GM12874 (cell line): ENCODE results near the gene INSYN1.

ENCODE experiments used
- TF ChIP-seq, protein P1 (sequence below): IDR thresholded peaks from 2 replicates; pipeline ENCODE4 v1.5.1; 2011; ENCODE audit warnings: low read depth, mild to moderate bottlenecking, control low read depth, low read length, moderate library complexity; ENCODE audit not compliant: insufficient read depth

Gene INSYN1, protein sequence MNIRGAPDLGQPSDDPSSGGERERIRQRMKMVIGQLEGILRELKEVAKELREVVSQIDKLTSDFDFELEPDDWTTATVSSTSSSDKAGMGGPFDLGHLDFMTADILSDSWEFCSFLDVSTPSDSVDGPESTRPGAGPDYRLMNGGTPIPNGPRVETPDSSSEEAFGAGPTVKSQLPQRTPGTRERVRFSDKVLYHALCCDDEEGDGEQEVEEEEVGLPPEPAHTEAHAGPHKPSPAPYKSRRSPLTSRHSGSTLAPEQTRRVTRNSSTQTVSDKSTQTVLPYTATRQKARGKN

DNA sequence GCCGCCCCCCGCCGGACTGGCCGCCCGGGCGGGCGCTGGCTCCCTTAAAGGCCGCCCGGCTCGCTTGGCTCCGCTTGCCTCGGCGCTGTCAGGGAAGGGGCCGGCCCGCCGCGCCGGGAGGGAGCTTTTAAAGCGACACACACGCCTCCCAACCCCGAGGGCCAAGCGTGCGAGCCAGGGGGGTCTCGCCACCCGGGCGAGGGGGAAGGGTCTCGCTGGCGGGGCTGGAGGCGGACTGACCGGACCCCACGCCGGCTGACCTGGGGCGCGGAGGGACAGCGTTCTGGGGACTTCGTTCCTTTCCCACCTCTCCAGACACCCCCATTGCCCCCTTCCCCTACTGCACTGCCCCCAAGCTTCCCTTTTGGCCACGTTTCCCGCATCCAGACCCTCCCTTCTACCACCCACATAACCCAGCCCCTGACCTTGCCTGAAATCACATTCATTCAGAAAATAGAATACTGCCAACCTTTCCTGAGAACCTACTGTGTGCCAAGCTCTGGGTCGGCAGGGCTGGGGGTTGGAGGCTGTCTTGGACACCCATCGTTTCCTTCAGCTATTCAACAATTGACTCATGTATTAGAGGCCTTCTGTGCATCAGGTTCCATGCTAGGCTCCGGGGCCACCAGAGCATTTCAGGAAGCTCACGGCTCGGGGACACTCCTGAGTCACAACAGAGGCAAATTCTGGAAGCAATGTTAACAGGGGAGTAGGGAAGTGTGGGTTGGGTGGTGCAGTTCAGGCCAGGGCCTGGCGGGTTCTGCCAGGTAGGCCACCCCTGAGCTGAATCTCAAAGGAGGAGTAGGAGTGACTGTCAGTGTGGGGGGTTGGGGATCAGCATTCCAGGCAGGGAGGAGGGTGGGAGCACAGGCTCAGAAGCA is at the start of gene INSYN1:
TSS of gene INSYN1 (minus strand) at position 102 of the 881 bp plus-strand sequence. CDS start 2,221 bp downstream, outside the sequence.
- TF ChIP-seq, protein P1, sequence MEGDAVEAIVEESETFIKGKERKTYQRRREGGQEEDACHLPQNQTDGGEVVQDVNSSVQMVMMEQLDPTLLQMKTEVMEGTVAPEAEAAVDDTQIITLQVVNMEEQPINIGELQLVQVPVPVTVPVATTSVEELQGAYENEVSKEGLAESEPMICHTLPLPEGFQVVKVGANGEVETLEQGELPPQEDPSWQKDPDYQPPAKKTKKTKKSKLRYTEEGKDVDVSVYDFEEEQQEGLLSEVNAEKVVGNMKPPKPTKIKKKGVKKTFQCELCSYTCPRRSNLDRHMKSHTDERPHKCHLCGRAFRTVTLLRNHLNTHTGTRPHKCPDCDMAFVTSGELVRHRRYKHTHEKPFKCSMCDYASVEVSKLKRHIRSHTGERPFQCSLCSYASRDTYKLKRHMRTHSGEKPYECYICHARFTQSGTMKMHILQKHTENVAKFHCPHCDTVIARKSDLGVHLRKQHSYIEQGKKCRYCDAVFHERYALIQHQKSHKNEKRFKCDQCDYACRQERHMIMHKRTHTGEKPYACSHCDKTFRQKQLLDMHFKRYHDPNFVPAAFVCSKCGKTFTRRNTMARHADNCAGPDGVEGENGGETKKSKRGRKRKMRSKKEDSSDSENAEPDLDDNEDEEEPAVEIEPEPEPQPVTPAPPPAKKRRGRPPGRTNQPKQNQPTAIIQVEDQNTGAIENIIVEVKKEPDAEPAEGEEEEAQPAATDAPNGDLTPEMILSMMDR: no peak

DNA sequence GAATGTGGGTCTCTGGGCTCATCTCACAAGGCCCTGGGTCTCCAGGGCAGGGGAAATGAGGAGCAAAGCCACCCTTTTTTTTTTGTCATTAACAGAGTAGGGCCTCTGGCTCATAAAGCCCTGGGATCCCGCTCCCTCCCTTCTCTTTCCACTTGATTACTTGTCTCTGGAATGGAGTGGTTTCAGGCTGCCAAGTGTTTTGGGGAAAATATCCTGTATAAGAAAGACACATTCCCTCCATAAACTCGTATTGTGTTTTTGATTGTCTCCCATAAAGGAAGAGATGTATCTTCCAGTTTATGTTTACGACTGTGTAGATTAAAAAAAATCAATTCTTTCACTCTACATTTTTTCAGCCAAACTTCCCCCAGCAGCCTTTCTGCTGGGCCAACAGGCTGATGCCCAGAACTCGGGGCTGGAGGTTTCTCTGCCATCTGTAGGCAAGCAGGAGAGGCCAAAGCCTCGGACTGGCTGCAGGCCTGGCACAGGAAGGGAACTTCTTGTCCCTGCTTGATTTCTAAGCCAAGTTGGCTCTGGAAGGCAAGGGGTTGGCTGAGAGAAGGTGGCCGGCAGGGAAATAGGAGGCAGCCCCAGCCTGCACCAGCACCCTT is 49.4 kb upstream of the INSYN1 start:
- TF ChIP-seq, protein P1: no peak

DNA sequence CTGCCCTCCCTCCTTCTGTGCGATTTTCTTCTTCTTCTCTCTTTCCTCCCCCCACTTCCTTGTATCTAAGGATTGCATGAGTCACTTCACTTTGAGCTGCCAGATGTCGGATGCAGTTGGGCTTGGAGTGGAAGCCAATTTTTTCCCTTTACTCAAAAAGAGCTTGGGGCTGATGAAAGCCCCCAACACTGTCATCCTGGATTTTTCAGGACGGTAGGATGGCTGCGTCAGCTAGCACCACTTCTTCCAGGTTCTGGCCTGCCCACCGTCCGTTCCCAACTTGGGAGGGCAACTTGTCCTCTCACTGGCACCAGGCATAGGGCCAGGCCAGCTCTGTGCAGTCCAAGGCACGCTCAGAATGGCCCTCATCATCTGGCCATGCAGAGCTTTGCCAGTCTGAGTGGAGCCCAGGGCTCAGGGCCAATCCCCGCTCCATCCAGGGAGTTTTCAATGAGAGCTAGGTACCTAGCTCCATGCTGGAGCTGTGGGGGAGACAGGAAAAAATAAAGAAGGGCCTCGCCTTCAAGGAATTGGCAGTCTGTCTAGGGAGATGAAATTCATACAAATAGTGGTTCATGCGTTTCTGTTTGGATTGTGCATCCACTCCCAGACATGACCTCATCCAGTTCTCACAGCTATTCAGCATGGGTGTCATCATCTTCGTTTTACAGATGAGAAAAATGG is 47.7 kb upstream of the INSYN1 start:
- TF ChIP-seq, protein P1: no peak

DNA sequence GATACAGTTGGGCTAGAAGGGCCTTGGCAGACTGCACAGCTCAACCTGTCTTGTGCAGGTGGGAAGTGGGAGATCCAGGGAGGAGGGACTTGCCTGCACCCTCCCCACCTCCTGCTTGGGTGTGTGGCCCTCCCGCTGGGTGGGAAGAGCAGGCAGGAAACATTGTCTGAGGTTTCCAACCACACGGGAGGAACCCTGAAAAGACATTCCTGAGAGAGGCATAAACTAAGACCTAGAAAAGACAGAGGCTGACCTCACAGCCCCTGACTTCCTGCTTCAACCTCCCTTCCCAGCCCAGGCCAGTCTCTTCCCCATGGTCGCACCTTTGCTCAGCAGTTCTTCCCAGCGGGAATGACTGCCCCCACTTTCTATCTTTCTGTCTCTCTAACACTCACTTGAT is 46.3 kb upstream of the INSYN1 start:
- TF ChIP-seq, protein P1: no peak

DNA sequence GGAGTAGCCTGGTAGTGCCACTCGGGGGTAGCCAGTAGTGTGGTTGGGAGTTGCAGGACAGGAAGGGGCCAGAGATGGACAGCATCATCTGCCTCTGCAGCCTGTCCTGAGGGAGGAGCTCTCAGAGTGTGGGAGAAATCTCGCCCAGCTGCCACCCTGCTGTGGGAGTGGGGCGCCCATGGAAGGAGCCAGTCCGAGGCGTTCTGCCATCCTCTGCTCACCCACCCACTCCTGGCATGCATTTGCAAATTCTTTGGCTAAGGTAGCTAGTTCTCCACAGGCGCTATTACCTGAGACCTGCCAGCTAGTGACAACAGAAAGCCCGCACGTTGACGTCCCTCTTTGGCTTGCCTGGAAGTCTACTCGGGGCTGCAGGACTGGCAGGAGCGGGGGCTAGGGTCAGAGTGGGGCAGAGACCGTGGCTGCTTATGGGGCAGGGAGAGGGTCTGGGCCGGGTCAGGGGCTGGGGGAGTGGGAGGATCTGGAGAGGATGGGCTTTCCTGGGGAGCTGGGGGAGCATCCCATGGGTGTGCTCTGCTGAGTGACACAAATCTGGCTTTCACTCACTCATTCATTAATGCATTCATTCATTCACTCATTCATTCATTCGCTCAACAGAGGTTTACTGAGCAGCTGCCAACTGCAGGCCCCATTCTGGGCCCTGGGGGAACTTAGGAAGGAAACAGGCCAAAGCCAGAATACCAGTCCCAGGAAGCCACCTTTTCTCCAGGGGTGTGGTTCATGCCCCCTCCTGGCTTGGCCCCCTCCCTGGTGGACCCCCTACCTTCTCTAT is 44.4 kb upstream of the INSYN1 start:
- TF ChIP-seq, protein P1: no peak

DNA sequence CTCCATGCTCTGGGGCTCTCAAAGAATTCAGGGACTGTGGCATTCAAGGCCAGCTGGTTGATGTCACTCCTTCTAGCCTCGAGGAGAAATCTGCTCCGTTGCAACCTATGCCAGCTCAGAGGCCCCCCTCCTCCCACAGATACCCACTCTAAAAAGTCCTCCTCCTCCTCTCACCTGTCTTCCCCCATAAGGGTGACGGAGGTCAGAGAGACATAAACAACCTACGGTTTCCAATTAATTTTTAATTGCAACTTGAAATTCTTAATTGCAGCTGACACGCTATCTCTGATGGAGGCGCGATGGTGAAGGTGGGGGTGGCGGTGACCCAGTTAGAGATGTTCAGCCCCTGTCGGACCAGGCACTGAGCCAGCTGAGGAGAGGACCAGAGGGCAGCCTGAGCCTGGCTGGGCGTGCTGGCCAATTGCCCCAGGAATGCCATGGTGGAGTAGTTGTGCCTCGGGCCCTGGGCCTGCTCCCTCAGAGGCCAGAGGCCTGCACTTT is 43.2 kb upstream of the INSYN1 start:
- TF ChIP-seq, protein P1: no peak
